Right atrium auricular region (tissue), 2 donors: ENCODE measurements around the gene RLF. TPM values are rescaled to one million over a fixed set of nuclear protein-coding genes. Genes with fewer than 3 reads are reported as not detected.
A peak's percentile ranks its signal among the peaks of the same experiment; 100 is the strongest.

Source experiments
- DNase-seq: peaks from one replicate; pipeline ENCODE4 v3.0.0-alpha.2; 2019; ENCODE audit warnings: low spot score
- H3K27ac ChIP-seq, 2 donors: fragments of 200-600 bp; sonication (generic); 1 replicate in 1 of 2; 2 replicates in 1 of 2; pipeline ENCODE4 v1.5.1; 2016 to 2019
- H3K27me3 ChIP-seq, 2 donors: fragments of 200-600 bp; sonication (generic); one replicate each; pipeline versions ENCODE4 v1.5.1 to v1.6.0; 2017 to 2019
- H3K36me3 ChIP-seq: fragments of 200-600 bp; sonication (generic); one replicate; pipeline ENCODE4 v1.5.1; 2016
- H3K4me1 ChIP-seq, 2 donors: fragments of 200-600 bp; sonication (generic); one replicate each; pipeline versions ENCODE4 v1.5.1 to v1.6.0; 2017 to 2019
- H3K4me3 ChIP-seq, 2 donors: fragments of 200-600 bp; sonication (generic); 1 replicate in 1 of 2; 2 replicates in 1 of 2; pipeline ENCODE4 v1.5.1; 2017 to 2019; ENCODE audit warnings: mild to moderate bottlenecking in 1 of 2, moderate library complexity in 1 of 2
- H3K9me3 ChIP-seq, 2 donors: fragments of 200-600 bp; sonication (generic); one replicate each; pipeline ENCODE4 v1.5.1; 2019
- CTCF ChIP-seq, 2 donors: fragments of 200-600 bp; sonication (generic); IDR thresholded peaks; one replicate each; pipeline ENCODE4 v1.5.1; 2019; ENCODE audit warnings: antibody characterized with exemption in 2 of 2
- total RNA-seq, 2 donors: library from RNA; depleted of rRNA; stranded (reverse); fragments of >200 nt; gene quantifications; one replicate each; pipeline ENCODE4 v1.1.0, GENCODE V29; 2016

Gene RLF
- total RNA-seq, 2 donors from 2014 or later: 11.4 to 12.6 TPM

DNA sequence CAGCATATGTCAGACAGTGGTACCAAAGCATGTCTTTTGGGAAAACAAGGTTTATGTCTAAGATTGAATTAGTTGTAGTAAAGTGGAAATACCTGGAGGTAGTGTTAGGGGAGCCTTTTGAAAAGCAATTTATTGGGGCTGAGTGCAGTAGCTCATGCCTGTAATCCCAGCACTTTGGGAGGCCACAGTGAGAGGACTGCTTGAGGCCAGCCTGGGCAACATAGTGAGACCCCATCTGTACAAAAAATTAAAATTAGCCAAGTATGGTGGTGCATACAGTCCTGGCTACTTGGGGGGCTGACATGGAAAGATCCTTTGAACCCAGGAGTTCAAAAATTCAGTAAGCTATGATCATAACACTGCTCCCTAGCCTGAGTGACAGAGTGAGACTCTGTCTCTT is 104.1 kb downstream of the RLF start:
- H3K4me1 ChIP-seq: peaks cover 0 to 35% of the 10 kb centered on the region in 2 donors
- DNase-seq: no peak
- no peak for TF ChIP-seq CTCF (IDR thresholded peaks at IDR 0.05)
- H3K36me3 ChIP-seq: peaks cover 48% of the 10 kb centered on the region
- H3K4me3 ChIP-seq: no peak overlapping the region
- H3K9me3 ChIP-seq: no peaks in the 10 kb centered on the region
- no peak overlapping the region for H3K27ac ChIP-seq
- no peaks in the 10 kb centered on the region for H3K27me3 ChIP-seq

- H3K9me3 ChIP-seq: no peaks in the 10 kb centered on the region
- no peak for TF ChIP-seq CTCF (IDR thresholded peaks at IDR 0.05)
- H3K36me3 ChIP-seq: peaks cover 50% of the 10 kb centered on the region
- H3K4me1 ChIP-seq: peaks cover 0 to 32% of the 10 kb centered on the region in 2 donors
- H3K27ac ChIP-seq: no peak overlapping the region
- no peak for DNase-seq
- H3K4me3 ChIP-seq: no peak overlapping the region
- no peaks in the 10 kb centered on the region for H3K27me3 ChIP-seq
Observed at GRCh38 chr1:40265919-40266318, 104.7 kb downstream of the RLF start.

DNA sequence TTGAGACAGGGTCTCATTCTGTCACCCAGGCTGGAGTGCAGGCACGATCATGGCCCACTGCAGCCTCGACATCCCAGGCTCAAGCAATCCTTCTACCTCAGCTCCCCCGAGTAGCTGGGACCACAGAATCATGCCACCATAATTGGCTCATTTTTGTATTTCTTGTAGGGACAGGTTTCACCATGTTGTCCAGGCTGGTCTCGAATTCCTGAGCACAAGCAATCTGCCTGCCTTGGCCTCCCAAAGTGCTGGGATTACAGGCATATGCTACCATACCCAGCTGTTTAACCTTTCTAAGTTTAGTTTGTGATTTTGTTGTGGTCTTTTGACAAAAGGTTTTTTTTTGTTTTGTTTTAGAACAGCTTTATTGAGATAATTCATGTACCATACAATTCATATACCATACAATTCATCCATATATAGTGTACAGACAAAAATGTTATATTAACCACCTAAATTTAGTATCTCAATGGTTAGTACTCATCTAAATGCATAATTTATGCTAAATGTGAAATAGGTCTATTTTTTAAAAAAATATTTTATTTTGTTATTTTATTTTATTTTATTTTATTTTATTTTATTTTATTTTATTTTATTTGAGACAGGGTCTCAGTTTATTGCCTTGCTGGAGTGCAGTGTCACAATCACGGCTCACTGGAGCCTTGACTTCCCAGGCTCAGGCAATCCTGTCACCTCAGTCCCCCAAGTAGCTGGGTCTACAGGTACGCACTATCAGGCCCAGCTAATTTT is 105.8 kb downstream of the RLF start:
- Histone ChIP-seq H3K36me3 (peaks cover 50% of the 10 kb centered on the region), H3K27me3 (no peaks in the 10 kb centered on the region), H3K4me3 (no peak overlapping the region), H3K4me1 (peaks cover 0 to 32% of the 10 kb centered on the region in 2 donors), H3K9me3 (no peaks in the 10 kb centered on the region), H3K27ac (peak overlapping the region; percentile 66 to 75)
- no peak for DNase-seq
- no peak for TF ChIP-seq CTCF (IDR thresholded peaks at IDR 0.05)

DNA sequence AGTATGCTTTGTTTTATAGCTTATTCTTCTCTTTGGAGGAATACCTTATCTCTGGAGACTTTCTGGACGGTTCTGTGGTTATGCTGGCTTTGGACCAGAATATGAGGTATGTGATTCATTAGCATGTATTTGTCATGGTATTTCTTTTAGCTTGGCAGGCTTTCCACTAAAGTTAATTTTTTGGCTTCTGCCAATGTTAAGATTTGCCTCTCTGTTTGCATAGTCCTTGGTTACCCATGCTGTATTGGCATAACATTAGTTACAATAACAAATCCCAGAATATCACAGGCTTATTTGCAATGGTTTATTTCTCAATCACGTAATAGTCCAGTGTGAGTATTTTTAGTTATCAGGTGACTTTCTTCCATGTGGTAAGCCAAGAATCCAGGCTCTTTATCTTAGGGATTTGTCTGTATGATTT is 106.6 kb downstream of the RLF start:
- DNase-seq: no peak
- Histone ChIP-seq H3K4me3 (no peak overlapping the region), H3K4me1 (peaks cover 0 to 29% of the 10 kb centered on the region in 2 donors), H3K27ac (peak overlapping the region; percentile 66 to 75), H3K36me3 (peaks cover 55% of the 10 kb centered on the region), H3K9me3 (no peaks in the 10 kb centered on the region), H3K27me3 (no peaks in the 10 kb centered on the region)
- TF ChIP-seq CTCF (IDR thresholded peaks at IDR 0.05): no peak

DNA sequence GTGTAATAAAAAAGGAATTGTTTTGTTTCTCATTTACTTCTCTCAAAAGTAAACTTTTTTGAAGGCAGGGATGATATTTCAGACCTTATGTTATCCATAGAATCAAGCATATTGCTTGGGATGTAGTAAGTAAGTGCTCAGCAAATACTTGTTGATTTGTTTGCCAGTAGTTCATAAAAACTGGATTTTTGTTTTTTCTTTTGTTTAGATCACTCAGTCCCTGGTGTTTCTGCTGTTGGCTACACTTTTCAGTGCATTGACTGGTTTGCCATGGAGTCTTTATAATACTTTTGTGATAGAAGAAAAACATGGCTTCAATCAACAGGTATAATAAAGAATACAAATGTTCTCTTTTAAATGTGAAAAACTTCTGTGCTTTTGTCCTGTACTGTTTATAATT is 107.0 kb downstream of the RLF start:
- H3K27ac ChIP-seq: peak overlapping the region; percentile 66 to 75
- H3K4me1 ChIP-seq: peaks cover 0 to 25% of the 10 kb centered on the region in 2 donors
- TF ChIP-seq CTCF (IDR thresholded peaks at IDR 0.05): no peak
- no peaks in the 10 kb centered on the region for H3K27me3 ChIP-seq
- no peak for DNase-seq
- peaks cover 60% of the 10 kb centered on the region for H3K36me3 ChIP-seq
- no peaks in the 10 kb centered on the region for H3K9me3 ChIP-seq
- no peak overlapping the region for H3K4me3 ChIP-seq
